HAP-1 (cell line): Measurements from ENCODE around the gene GLIS2.

Source experiments
- DNase-seq, 2 experiments: peaks; one replicate each; pipeline ENCODE4 v3.0.0-alpha.2; 2016 to 2020; ENCODE audit warnings: low spot score in 2 of 2
- H3K27me3 ChIP-seq: fragments of 250-450 bp; sonication (Bioruptor Pico); 2 replicates; pipeline ENCODE4 v1.5.1; 2020; ENCODE audit warnings: low read depth, mild to moderate bottlenecking, moderate library complexity
- H3K36me3 ChIP-seq: fragments of 250-450 bp; sonication (Bioruptor Pico); replicated peaks from 2 replicates; pipeline ENCODE4 v1.5.1; 2020; ENCODE audit warnings: mild to moderate bottlenecking
- H3K4me1 ChIP-seq: fragments of 250-450 bp; sonication (Bioruptor Pico); 2 replicates; pipeline ENCODE4 v1.5.1; 2020; ENCODE audit warnings: mild to moderate bottlenecking
- H3K4me3 ChIP-seq: fragments of 250-450 bp; sonication (Bioruptor Pico); 2 replicates; pipeline ENCODE4 v1.5.1; 2020; ENCODE audit warnings: mild to moderate bottlenecking, moderate library complexity
- H3K9me3 ChIP-seq: fragments of 250-450 bp; sonication (Bioruptor Pico); 2 replicates; pipeline ENCODE4 v1.5.1; 2020; ENCODE audit warnings: mild to moderate bottlenecking, moderate library complexity
- in situ Hi-C: fragments of 300-500 bp; cut with MboI; formaldehyde crosslinking; loops from 3 replicates; pipeline ENCODE4 v1.14.3; 2020; ENCODE audit warnings: low sequenced_read_pairs, inconsistent platforms, mixed read lengths

GLIS2 gene

GRCh38 chr16:4319454-4320421 lies 3.9 kb downstream of the GLIS2 start:
- in situ Hi-C loops, result no loop called here
- no peaks in the 10 kb centered on the region for H3K9me3 ChIP-seq
- H3K4me3 ChIP-seq, result no peak overlapping the region
- H3K27me3 ChIP-seq, result no peaks in the 10 kb centered on the region
- H3K4me1 ChIP-seq, result peaks cover 27% of the 10 kb centered on the region
- H3K36me3 ChIP-seq, result no peaks in the 10 kb centered on the region
- no peak for DNase-seq

- Histone ChIP-seq H3K27me3 (no peaks in the 10 kb centered on the region), H3K4me3 (no peak overlapping the region), H3K9me3 (no peaks in the 10 kb centered on the region), H3K4me1 (peaks cover 24% of the 10 kb centered on the region), H3K36me3 (no peaks in the 10 kb centered on the region)
- DNase-seq, result no peak
- in situ Hi-C loops, result no loop called here
Measured at GRCh38 chr16:4320571-4321137, 4.8 kb downstream of the GLIS2 start.

GRCh38 chr16:4321286-4322120 lies 5.6 kb downstream of the GLIS2 start:
- in situ Hi-C loops, result no loop called here

DNA sequence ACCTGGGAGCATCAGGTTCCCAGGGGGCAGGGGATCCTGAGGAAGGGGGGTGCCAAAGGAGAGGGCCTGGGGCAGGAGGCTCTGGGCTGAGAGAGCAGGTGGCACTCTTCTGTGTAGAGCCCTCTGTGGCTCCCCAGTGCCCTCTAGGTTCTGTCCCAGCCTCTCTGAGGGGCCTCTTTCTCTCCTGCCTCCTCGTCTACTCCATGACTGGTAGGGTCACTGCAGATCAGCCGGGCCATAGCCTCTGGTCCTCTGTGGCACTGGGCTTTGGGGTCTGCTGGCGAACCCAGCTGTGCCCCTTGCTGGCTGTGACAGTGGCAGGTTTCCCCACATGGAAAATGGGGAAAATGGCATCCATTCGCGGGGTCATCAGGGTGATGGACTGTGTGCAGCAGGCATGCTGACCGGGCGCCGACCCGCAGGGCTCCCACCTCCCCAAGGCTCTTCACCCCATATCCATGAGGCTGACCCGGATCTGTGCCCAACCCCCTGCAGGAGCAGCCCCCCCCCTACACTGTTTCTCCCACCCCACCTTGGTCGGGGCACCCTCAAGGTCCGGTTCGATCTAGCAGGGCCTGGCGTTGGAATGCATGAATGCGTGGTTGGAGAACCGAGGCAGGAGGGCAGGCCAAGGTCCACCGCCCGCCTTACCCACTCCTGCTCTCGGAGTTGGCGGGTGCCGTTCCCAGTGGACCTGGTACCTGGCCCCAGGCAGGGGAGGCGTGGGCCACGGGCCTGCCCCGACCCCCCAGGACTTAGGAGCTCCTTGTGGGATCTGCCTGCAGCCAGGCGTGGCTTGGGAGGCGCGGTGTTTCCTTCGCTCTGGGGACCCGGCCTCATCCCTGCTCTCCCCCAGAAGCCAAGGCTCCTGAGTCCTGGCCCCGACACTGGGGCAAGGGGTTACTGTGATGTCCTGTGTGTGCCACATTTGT lies 6.5 kb downstream of the GLIS2 start:
- no peak overlapping the region for H3K4me3 ChIP-seq
- no peaks in the 10 kb centered on the region for H3K9me3 ChIP-seq
- H3K4me1 ChIP-seq, result peaks cover 20% of the 10 kb centered on the region
- in situ Hi-C loops, result no loop called here
- DNase-seq, result no peak
- H3K27me3 ChIP-seq, result no peaks in the 10 kb centered on the region
- no peaks in the 10 kb centered on the region for H3K36me3 ChIP-seq

More at GRCh38 chr16:4321286-4322120, 5.6 kb downstream of the GLIS2 start:
- Histone ChIP-seq H3K36me3 (no peaks in the 10 kb centered on the region), H3K4me1 (peaks cover 24% of the 10 kb centered on the region), H3K4me3 (no peak overlapping the region), H3K9me3 (no peaks in the 10 kb centered on the region), H3K27me3 (no peaks in the 10 kb centered on the region)
- DNase-seq, result no peak

GRCh38 chr16:4323071-4323844 lies 7.4 kb downstream of the GLIS2 start:
- Histone ChIP-seq H3K27me3 (no peaks in the 10 kb centered on the region), H3K9me3 (no peaks in the 10 kb centered on the region), H3K4me3 (no peak overlapping the region), H3K36me3 (no peaks in the 10 kb centered on the region), H3K4me1 (peaks cover 15% of the 10 kb centered on the region)
- in situ Hi-C loops, result no loop called here
- no peak for DNase-seq

- H3K9me3 ChIP-seq, result no peaks in the 10 kb centered on the region
- peak in 1 of 2 experiments; percentile 57 for DNase-seq
- H3K27me3 ChIP-seq, result no peaks in the 10 kb centered on the region
- H3K36me3 ChIP-seq, result no peaks in the 10 kb centered on the region
- in situ Hi-C loops, result no loop called here
- H3K4me3 ChIP-seq, result no peak overlapping the region
- peaks cover 11% of the 10 kb centered on the region for H3K4me1 ChIP-seq
Measured at GRCh38 chr16:4323845-4324488, 8.1 kb downstream of the GLIS2 start.

DNA sequence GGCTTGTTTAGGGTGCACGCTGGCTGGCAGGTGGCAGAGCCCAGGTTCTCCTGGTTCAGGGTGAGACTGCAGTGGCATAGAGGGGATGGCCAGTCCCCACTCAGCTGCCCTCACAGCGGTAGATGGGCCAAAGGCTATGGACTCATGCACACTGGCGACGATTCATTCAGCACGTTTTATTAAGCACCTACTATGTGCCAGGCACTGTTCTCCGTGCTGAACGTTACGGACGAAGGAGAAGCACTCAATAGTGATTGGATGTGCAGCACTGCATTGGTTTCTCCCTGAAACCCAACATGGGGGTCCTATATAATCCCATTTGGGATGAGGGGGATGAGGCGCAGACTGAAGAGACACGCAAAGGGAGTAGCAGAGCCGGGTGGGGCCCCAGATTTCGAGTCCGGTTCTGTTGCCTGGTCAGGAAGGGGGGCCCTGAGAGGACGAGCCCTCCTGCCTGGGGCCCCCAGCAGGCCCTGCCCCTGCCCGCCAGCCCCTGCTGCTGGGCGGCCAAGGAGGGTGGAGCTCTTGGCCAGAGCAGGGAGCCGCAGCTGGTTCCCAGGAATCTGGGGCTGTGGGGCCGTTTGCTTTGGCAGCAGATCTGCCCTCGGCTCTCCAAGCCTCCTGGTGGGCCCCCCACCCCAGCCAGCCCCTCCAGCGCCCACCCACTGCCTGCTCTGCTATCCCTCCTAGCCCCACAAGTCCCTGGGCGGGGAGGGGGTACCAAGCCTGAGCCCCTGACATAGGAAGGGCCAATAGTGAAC lies 8.8 kb downstream of the GLIS2 start:
- no peak for DNase-seq
- Histone ChIP-seq H3K4me3 (no peak overlapping the region), H3K27me3 (no peaks in the 10 kb centered on the region), H3K4me1 (peaks cover 7% of the 10 kb centered on the region), H3K36me3 (no peaks in the 10 kb centered on the region), H3K9me3 (no peaks in the 10 kb centered on the region)
- in situ Hi-C loops, result no loop called here

DNA sequence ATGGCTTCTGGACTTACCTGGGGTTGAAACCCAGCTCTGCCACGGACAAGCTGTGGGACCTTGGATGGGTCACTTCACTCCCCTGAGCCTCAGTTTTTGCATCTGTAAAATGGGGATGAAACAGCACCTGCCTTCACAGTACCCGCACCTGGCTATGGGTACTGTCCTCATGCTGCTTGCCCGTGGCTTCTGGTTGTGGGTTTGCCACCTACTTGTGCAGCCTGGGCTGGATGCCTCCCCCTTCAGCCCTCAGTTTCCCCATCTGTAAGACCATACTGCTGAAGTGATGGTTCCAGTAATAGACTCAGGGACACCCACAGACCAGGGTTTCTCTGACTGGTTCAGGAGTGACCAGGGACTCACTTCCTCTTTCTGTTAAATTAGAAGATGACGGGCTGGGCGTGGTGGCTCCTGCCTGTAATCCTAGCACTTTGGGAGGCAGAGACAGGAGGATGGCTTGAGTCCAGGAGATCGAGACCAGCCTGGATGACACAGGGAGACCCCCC lies 9.4 kb downstream of the GLIS2 start:
- Histone ChIP-seq H3K27me3 (no peaks in the 10 kb centered on the region), H3K4me1 (peaks cover 7% of the 10 kb centered on the region), H3K36me3 (no peaks in the 10 kb centered on the region; the same call in 1 of the 2 replicates), H3K9me3 (no peaks in the 10 kb centered on the region), H3K4me3 (no peak overlapping the region)
- in situ Hi-C loops, result no loop called here
- DNase-seq, result no peak

DNA sequence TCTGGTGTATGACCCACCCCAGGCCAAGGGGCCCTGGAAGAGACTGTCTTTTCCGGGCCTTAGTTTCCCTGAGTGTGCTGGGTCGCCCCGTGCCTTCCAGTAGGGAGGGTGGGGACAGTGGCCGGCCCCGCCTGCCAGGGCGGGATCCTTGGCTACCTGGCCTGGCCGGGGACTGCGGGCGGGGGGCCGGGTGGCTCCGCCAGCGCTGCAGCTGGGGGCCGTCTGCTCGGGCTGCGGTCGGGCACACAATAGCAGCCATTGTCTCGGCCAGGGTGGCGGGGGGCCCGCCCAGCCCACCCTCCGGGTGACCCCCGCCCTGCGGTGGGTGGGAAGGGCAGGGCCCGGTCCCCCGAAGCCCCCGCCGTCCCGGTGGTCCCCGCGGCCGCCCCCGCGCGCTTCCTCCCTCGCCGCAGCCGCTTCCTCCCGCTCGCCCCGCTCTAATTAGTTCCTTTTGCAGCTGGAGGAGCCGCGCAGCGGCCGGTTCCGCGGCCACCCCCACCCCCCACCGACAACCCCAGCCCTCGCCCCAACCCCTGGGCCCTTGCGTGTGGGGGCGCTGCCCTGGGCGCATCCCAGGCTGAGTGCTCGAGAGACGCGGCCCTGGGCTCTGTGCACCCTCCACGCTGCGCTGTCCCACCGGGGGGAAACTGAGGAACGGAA lies 11.6 kb downstream of the GLIS2 start:
- peak overlapping the region; percentile 33 for H3K4me3 ChIP-seq
- H3K36me3 ChIP-seq, result no peaks in the 10 kb centered on the region; the same call in 1 of the 2 replicates
- no peaks in the 10 kb centered on the region for H3K9me3 ChIP-seq
- in situ Hi-C loops, result no loop called here
- H3K4me1 ChIP-seq, result peaks cover 7% of the 10 kb centered on the region
- H3K27me3 ChIP-seq, result no peaks in the 10 kb centered on the region
- DNase-seq, result no peak

GRCh38 chr16:4328046-4328781 lies 12.3 kb downstream of the GLIS2 start:
- H3K4me1 ChIP-seq, result peaks cover 7% of the 10 kb centered on the region
- peaks cover 4% of the 10 kb centered on the region for H3K36me3 ChIP-seq
- in situ Hi-C loops, result no loop called here
- no peaks in the 10 kb centered on the region for H3K27me3 ChIP-seq
- peak overlapping the region; percentile 33 for H3K4me3 ChIP-seq
- peak; percentile 63 to 83 for DNase-seq
- no peaks in the 10 kb centered on the region for H3K9me3 ChIP-seq
